NCI-H2081 treated with DMSO at 0.1 percent for 48 hours (cell line): Measurements from ENCODE around the gene TAS2R30.
A peak's percentile ranks its signal among the peaks of the same experiment; 100 is the strongest.

Experiments used
- DNase-seq: peaks from one replicate; lab custom pipeline; 2025; lab: John Stamatoyannopoulos, UW

Gene TAS2R30

GRCh38 chr12:11134305-11134704 is at the start of gene TAS2R30:
Gene TAS2R30, minus strand, starts transcription at chr12:11134644. Its CDS starts 400 bp downstream, at chr12:11134244.
- DNase-seq, result no peak

- no peak for DNase-seq
Measured at GRCh38 chr12:11183011-11183410, 48.6 kb upstream of the TAS2R30 start.

GRCh38 chr12:11182529-11182928 is 48.1 kb upstream of the TAS2R30 start:
- no peak for DNase-seq

- DNase-seq, result no peak
Measured at GRCh38 chr12:11178250-11178649, 43.8 kb upstream of the TAS2R30 start.

- DNase-seq, result no peak
Measured at GRCh38 chr12:11174022-11174421, 39.6 kb upstream of the TAS2R30 start.

GRCh38 chr12:11171969-11172675 is 37.7 kb upstream of the TAS2R30 start:
- no peak for DNase-seq

- peak; percentile 61 for DNase-seq
Measured at GRCh38 chr12:11171145-11171968, 36.9 kb upstream of the TAS2R30 start, which contains the start of gene SMIM10L1. Gene SMIM10L1, plus strand, starts transcription at chr12:11171194. Its CDS starts 163 bp downstream, at chr12:11171357.

GRCh38 chr12:11170810-11171144 is 36.3 kb upstream of the TAS2R30 start:
- DNase-seq, result no peak

- DNase-seq, result no peak
Measured at GRCh38 chr12:11166300-11166699, 31.9 kb upstream of the TAS2R30 start.

- DNase-seq, result no peak
Measured at GRCh38 chr12:11164384-11164783, 29.9 kb upstream of the TAS2R30 start.

- DNase-seq, result no peak
Measured at GRCh38 chr12:11162502-11162901, 28.1 kb upstream of the TAS2R30 start.

- DNase-seq, result no peak
Measured at GRCh38 chr12:11158885-11159444, 24.5 kb upstream of the TAS2R30 start.

- DNase-seq, result no peak
Measured at GRCh38 chr12:11154400-11154925, 20.0 kb upstream of the TAS2R30 start.

GRCh38 chr12:11152725-11153124 is 18.3 kb upstream of the TAS2R30 start:
- no peak for DNase-seq

- DNase-seq, result no peak
Measured at GRCh38 chr12:11150832-11151231, 16.4 kb upstream of the TAS2R30 start.

GRCh38 chr12:11147420-11147819 is 13.0 kb upstream of the TAS2R30 start:
- no peak for DNase-seq

GRCh38 chr12:11144297-11144696 is 9.9 kb upstream of the TAS2R30 start:
- DNase-seq, result no peak

GRCh38 chr12:11143352-11143751 is 8.9 kb upstream of the TAS2R30 start:
- DNase-seq, result no peak

GRCh38 chr12:11136075-11136474 is 1.6 kb upstream of the TAS2R30 start:
- no peak for DNase-seq

- DNase-seq, result no peak
Measured at GRCh38 chr12:11133816-11134215, 628 bp downstream of the TAS2R30 start.

- no peak for DNase-seq
Measured at GRCh38 chr12:11133162-11133561, 1.3 kb downstream of the TAS2R30 start.

- no peak for DNase-seq
Measured at GRCh38 chr12:11130999-11131398, 3.4 kb downstream of the TAS2R30 start.

- DNase-seq, result no peak
Measured at GRCh38 chr12:11130382-11130781, 4.1 kb downstream of the TAS2R30 start.
